HG03045 (cell line): ENCODE measurements around the gene ZFHX3.
"Not testable (repeated sequence)": the region's sequence is repeated elsewhere in the genome, so short reads cannot be mapped to it uniquely, and the experiment has no call there.

ENCODE experiments used
- ATAC-seq: cut with Tn5 transposase; IDR thresholded peaks from one replicate; pipeline ENCODE4 v1.9.1; 2021; ENCODE audit warnings: mild to moderate bottlenecking, moderate library complexity; ENCODE audit not compliant: unreplicated experiment

ZFHX3 gene

DNA sequence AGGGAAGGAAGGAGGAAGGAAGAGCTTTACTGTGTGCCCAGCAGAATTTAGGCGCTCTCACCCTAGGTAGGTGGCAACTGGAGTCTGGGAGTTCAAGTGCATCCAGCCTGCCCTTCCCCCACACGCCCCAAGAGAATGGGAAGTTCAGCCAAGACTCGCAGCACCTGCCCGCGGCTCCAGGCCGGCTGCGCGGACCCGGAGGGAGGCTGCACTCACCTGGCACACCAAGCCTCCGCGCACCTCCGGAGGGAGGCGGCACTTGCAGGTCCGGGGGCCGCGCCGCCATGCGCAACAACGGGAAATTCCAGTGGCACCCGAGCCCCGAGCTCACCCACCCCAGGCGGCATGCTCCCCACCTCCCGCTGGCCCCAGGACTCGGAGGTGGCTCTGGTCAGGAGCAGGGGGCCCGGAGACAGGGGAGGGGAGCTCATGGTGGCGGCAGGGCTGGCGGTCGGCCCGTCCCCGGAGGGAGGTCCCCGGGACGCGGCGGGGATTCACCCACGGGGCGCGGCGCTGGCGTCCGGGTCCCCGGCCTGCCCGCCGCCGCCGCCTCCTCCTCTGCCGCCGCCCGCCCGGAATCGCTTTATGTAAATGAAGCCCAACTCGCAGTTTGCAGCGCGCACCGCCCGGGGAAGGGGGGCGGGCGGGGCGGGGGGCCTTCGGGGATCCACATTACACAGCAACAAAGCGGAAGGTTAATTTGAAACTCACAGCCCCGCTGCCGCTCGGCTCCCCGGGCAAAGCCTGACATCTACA, at the start of gene ZFHX3:
Gene ZFHX3 (minus strand): TSS at position 593 of the 756 bp plus-strand sequence. CDS start 87,983 bp downstream, outside the sequence.
- peak; percentile 76 for ATAC-seq

DNA sequence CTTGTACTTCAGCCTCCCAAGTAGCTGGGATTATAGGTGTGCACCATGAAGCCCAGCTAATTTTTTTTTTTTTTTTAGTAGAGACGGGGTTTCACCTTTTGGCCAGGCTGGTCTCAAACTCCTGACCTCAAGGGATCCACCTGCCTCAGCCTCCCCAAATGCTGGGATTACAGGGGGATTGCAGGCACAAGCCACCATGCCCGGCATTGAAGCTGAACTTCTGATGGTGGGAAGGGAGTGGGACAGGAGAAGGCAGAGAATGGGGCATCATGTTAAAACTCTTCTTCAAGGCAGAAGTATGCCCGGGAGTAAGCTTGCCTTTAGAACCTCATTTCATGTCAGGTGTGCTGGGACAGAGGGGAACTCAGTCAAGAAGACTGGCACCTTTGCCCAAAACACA, 48.6 kb upstream of the ZFHX3 start:
- ATAC-seq = no peak

DNA sequence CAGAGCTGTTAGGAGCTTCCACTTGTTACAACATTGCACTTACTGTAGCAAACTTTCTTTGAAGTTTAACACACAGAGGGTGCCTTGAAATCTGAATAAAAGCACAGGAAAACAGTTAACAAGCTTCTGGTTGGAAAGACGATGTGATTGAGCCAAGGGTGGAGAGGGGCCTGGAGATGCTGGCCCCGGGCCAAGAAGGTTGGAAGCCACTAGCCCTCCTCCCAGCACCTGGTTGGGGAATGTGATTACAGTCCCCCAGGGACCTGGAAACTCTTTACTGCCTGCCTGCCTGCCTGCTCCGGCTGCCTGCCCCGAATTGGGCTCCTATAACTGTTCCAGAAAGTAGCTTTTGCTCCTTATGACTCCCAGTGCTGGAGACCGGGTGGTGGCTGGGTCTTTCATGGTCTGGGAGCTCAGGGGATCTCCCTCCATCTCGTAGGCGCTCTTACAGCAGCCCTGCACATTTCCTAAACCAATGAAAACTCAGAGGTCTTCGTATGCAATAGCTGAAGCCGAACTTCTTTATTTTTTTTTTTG, 48.0 kb upstream of the ZFHX3 start:
- ATAC-seq = no peak

GRCh38 chr16:73095142-73095820, 47.4 kb upstream of the ZFHX3 start:
- no peak for ATAC-seq

GRCh38 chr16:73094371-73094770, 46.4 kb upstream of the ZFHX3 start:
- ATAC-seq = no peak

DNA sequence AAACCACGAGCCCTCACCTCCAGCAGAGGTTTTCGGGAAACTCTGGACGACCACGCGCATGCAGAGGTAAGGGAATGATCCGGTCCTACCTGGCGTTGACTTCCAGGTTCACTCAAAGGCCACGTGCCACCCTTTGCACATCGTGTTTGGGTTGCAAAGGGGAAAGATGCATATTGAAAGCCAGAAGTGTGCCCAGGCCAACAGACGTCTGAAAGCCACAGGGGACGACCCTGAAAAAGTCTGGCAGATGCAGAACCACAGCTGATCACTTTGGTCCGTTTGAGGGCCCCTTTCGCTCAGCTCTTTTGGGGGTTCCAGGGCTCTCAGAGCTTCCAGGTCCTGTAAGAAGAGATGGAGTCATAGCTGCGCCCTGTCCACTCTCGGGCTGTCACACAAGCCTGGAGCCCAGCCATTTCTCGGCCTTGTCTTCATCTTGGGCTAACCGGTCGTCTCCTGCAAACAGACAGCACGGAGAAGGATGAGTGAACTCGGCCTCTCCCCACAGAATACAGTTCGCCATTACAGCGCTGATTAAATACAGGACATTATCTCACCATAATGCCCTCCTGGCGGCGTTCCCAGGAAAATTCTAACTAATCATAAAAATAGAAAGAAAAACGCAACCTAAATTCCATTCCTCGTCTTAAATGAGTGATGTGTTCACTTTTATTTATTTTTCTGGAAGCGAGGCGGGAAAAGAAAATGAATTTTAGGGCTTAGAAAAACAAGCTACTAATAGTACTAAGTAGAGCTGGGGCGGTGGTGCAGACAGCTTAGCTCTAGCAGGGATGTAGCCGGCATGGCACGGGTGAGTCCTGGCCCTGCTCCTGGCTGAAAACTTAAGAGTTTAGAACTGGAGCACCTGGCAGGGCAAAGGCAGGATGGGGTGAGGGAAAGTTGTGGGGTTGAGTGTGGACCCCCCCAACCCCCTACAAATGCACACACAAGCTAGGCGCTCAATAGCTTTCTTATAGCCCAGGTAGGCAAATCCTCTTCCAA, 45.5 kb upstream of the ZFHX3 start:
- ATAC-seq = no peak

- no peak for ATAC-seq
Measured at GRCh38 chr16:73092236-73092781, 44.4 kb upstream of the ZFHX3 start.

DNA sequence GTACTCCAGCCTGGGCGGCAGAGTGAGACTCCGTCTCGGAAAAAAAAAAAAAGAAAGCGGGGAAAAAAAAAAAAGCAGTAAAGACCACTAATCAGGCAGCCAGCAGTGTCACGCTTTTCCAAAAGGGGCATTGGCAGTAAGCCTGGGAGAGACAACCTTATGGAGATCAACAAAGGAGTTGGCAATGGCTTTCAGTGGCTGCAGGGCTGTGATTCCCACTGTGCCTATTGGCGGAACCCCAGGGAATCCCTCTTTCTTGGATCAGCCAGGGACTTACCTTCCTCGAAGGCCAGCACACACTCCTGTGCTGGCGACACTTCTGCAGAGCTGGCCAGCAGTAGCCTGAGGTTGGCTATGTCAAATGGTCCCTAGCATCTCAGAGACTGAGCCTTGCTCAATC, 43.2 kb upstream of the ZFHX3 start:
- ATAC-seq = no peak

GRCh38 chr16:73089420-73089819, 41.5 kb upstream of the ZFHX3 start:
- ATAC-seq = no peak

DNA sequence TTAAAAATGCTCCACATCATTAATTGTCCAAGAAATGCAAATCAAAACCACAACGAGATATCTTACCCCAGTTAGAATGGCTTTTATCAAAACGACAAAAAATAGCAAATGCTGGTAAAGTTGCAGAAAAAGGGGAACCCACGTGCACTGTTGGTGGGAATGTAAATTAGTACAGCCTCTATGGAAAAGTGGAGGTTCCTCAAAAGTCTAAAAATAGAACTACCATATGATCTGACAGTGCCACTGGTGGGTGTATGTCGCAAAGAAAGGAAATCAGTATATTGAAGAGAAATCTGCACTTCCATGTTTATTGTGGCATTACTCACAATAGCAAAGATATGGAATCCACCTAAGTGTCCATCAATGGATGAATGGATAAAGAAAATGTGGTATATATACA, 38.2 kb upstream of the ZFHX3 start:
- no peak for ATAC-seq

DNA sequence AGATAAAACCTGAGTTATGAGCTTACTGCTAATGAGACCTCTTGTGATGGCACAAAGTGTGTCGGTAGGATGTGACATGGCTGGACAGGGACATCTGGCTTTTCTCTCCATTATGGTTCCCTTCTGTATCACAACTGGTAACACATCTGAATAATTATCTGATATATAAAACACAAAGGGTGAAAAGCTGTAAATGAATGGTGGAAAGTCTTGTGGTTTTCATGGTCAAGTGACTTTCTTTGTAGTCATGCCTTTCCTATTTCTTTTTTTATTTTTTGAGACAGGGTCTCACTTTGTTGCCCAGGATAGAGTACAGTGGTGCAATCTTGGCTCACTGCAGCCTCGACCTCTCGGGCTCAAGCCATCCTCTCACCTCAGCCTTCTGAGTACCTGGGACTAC, 35.3 kb upstream of the ZFHX3 start:
- no peak for ATAC-seq

DNA sequence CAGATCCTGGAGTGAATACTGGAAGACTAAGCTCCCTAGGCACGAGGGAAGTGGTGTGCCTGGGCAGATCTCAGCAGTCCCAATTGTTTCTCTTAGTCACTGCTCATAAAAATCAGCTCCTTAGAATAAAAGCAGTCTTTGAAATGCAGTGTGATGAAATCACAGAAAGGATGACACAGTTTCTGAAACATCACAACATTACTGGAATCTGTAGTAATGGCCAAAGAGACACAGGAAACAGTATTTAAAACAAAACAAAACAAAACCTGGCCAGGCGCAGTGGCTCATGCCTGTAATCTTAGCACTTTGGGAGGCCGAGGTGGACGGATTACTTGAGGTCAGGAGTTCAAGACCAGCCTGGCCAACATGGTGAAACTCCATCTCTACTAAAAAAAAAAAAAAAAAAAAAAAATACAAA, 34.7 kb upstream of the ZFHX3 start:
- ATAC-seq = not testable (repeated sequence)

- ATAC-seq = no peak
Measured at GRCh38 chr16:73080931-73081330, 33.0 kb upstream of the ZFHX3 start.

- ATAC-seq = no peak
Measured at GRCh38 chr16:73076324-73076810, 28.4 kb upstream of the ZFHX3 start.

GRCh38 chr16:73074382-73074781, 26.5 kb upstream of the ZFHX3 start:
- no peak for ATAC-seq

DNA sequence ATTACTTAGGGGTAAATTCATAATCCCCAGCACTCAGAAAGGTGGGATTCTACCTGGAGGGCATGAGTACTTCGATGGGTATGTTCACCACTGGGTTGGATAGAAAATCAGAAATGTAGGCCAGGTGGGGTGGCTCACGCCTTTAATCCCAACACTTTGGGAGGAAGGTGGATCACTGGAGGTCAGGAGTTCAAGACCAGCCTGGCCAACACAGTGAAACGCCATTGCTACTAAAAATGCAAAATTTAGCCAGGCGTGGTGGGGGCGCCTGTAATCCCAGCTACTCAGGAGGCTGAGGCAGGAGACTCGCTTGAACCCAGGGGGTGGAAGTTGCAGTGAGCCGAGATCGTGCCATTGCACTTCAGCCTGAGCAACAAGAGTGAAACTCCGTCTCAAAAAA, 24.1 kb upstream of the ZFHX3 start:
- ATAC-seq = not testable (repeated sequence)

DNA sequence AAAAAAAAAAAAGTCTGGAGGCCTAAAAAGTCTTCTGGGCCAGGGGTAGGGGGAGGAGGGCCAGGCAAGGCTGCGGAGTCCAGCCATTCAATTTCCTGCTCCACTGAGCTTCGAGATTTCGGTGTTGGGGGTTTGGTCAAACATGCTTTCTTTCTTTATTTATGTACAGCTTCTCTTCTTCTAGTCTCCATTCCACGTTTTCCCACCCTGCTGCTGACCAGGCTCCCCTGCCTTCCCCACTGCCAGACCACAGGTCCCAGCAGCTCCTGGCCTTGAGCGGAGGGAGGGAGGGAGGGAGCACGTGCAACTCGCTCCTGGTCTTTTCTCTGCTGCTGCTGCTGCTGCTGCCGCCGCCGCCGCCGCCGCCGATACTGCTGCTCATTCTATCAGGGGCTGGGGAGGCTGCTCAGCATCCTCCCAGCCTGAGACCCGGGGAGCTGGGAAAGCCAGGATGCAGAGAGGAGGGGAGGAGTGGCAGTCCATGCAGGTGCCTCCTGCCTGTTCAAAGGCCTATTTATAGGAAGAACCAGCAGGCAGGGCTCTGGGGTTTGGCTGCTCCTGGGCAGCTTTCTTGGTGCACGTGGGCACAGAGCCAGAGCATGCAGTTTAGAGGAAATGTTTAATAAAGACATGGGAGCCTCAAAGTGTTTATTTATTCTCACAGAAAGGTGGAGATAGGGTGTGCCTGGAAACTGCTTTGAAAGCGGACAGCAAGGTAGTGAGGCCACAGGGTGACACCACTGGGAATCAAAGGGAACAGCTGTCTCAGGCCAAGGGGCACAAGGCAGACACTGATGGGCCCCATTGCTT, 23.4 kb upstream of the ZFHX3 start:
- ATAC-seq = no peak

DNA sequence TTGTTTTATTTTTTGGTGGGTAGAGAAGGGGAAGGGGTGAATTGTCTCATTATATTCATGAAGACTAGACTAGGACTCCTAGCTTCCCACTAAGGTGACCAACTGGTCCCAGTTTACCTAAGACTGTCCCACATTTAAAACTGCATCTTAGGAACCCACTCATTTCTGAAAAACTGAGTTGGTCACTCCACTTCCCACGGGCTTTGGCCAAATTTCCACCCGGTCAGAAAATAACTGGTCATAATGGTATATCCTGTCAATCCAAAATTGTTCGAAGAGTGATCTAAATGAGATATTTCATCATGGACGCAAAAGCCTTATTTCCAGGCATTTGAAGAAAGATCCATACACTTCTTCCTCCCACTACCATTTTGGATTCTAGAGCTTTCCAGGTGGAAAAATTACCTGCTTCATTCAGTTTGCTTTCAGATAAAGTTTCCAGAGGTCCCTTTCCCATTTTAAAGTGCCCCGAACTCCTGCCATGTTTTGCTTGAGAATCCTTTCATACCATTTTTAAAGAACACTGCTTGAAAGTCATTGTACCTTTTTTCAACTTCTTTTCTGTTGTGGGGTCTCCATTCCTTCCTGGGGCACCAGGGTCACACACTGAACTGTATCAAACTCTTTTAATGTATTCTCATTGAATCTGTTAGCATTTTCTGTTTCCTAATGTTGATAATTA, 21.8 kb upstream of the ZFHX3 start:
- ATAC-seq = no peak
